HG03575 (cell line): ENCODE results near the gene PPP2R5C.

Experiments
- ATAC-seq: cut with Tn5 transposase; IDR thresholded peaks from one replicate; pipeline ENCODE4 v1.9.1; 2021; ENCODE audit not compliant: unreplicated experiment, insufficient number of reproducible peaks, low FRiP score; ENCODE audit errors: extremely low read depth

Gene PPP2R5C

GRCh38 chr14:101893759-101894158 is 132.2 kb downstream of the PPP2R5C start:
- no peak for ATAC-seq

GRCh38 chr14:101894365-101895081 is 133.0 kb downstream of the PPP2R5C start:
- no peak for ATAC-seq

DNA sequence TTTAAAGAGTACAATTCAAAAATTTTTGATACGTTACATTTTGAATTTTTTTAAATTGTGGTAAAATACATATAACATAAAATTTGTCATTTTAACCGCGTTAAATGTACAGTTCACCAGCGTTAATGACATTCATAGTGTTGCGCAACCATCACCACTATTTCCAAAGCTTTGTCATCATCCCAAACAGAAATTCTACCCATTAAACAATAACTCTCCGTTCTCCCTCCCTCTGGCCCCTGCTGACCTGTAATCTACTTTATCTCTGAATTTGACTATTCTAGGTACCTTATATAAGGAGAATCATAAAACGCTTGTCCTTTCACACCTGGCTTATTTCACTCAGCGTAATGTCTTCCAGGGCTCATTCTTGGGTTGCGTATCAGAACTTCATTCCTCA is 133.7 kb downstream of the PPP2R5C start:
- ATAC-seq, result no peak

DNA sequence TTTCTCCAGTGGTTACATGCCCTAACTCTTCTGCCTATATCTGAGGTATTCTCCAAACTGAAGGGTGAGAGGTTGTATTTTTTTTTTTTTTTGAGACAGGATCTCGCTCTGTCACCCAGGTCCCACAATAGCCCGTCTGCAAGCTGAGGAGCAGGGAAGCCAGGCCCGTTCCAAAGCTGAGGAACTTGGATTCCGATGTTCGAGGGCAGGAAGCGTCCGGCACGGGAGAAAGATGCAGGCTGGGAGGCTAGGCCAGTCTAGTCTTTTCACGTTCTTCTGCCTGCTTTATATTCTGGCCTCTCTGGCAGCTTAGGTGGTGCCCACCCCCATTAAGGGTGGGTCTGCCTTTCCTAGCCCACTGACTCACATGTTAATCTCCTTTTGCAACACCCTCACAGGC is 135.8 kb downstream of the PPP2R5C start:
- ATAC-seq, result no peak

GRCh38 chr14:101898416-101898815 is 136.9 kb downstream of the PPP2R5C start:
- no peak for ATAC-seq

DNA sequence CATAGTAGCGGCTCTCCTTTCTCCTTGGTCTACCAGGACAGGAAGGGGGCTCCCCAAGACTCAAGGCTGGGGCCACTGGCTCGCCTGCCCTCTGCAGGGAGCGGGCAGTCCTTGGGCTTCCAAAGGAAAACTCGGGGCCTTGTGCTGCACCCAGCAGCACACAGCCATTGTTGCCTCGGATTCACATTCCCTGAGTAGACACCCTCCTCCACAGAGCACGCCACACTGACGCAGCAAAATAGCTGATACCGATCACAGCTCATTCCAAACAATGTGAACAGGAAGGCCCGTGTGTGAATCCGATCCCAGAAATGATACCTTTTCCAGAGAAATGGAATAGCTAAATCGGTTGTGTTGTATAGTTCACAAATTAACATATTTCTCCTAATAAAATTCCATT is 137.8 kb downstream of the PPP2R5C start:
- ATAC-seq, result no peak

DNA sequence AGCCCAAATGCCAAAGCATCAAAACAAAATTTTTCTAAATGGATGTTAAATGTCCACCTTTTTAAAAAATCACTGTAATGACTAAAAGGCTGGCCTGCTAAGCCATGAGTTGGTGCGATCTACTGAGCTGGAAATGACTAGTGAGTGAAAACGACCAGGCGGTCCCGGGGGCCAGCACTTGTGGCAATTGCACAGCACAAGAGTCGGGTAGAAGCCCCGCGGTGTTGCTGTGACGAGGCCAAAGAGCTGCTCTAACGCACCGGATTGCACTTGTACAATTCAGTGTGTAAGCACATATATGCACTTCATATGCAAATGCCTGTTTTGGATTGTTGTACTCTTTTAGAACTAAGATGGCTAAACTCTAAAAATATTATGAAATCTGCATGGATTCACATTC is 138.7 kb downstream of the PPP2R5C start:
- no peak for ATAC-seq

DNA sequence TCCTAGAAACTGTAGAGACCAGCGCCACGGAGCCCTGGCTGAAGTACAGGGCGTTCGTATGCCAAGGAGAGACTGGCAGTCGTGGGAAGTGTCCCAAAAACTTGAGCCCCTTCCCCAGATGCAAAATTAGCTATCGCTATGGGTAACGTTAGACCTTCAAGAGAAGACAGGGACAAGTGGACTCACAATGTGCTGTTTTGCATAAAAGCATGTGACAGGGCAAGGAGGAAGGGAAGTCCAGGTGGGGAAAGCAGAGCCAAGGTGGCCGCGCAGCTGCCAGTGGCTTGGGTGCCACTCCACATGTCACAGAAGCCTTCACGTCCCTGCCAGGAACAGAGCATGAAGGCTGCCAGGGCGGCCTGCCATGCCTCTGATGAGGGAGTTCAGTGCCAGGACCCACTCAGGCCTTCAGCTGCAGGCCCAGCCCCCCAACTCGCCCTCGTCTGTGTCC is 141.6 kb downstream of the PPP2R5C start:
- no peak for ATAC-seq

- ATAC-seq, result no peak
Measured at GRCh38 chr14:101905614-101906013, 144.1 kb downstream of the PPP2R5C start.

DNA sequence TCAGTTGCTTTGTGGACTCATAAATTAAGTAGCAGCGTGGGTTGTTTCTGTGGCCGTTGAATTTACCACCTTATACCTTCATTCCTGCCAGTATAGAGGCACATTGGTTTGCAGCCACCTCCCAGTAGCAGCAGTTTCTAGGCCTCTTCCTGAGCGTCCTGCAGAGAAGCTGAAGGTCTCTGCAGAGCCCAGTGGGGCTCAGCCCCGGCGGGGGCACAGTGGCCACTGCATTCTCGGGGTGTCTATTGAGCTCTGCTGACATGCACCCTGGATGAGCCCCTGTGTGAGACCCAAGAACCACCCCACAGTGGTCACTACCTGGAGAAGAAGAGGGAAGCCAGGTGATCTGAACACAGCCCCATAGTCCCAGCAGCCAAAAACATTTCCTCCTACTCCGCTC is 145.1 kb downstream of the PPP2R5C start:
- ATAC-seq, result no peak

DNA sequence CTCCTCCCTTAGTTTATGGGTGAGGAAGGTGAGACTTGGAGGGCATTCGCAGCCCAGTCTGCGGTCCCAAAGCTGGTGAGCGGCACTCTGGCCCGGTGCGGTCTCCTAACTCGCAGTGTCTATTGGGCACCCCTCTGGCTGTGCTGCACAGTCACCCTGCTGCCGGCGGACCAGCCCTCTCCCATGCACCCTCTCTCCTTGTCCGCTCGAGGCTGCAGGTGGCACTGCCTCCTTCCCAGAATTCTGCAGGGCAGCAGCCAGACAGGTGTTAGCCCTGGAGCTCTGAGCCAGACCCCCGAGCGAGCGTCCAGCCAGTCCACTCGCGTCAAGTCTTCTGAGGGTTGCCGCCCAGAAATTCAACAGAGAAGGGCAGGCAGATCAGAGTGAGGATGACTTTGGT is 146.1 kb downstream of the PPP2R5C start:
- no peak for ATAC-seq

DNA sequence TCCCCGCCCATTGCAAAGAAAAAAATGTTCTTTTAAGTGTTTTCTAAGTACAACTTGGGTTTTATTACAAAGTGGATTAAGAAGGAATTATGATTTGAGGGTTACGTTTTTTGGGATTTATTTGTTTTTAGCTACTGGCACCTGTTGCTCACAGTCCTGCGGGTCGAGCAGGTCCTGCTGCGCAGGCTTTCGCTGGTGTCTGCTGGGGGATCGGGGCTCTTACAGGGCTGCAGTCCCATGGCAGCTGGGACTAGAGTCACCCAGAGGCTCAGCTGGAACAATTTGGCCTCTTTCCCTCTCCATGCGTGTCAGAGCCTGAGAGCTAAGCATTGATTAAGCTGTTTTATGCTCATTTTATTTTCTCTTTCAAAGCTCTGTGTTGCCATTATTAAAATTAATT is 147.3 kb downstream of the PPP2R5C start:
- ATAC-seq, result no peak

DNA sequence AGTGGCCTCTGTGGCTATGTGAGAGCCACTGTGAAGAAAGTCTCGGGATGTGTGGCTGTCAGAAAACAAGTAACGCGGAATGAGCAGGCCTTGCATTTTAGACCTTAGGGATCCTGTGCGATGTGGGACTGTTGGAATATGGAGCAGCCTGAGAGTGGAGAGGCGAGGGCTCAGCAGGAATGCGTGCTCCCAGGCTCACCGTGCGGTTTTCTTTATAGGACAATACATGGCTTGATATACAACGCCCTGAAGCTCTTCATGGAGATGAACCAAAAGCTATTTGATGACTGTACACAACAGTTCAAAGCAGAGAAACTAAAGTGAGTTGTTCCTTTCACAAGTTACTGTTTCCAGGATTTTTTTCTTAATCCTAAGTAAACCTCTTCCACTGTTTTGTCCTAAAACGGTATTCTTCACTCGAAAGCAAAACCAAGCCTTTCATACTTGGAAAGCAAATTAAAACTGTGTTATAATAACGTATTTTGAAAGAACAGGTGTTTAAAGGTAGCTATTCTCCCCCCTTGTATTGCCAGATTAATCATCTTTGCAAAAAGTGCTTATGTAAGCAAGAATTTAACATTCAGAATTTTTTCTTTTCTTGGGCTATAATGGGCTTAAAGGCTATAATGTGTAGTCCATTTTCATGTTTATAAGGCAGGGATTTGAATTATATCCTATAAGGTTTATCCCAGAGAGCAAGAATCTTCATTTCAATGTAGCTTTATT is 148.0 kb downstream of the PPP2R5C start:
- no peak for ATAC-seq

DNA sequence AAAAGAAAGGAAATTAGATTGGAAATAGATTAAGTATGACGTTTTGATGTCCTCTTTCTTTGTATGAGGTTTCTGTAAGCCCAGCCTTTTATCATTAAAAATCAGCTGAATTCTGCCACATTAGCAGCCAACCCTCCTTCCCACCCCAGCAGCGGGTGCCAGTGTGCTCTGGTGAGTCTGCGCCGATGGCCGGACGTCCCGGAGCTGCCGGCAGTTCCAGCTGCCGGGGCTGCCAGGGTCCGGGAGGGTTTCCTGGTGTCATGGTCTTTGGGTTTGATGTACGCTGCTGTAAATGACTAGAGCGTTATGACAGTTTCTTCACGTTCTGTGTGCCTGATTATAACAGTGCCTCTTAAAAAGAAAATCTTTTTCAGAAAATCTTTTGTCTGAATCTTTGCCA is 151.3 kb downstream of the PPP2R5C start:
- ATAC-seq, result no peak

- ATAC-seq, result no peak
Measured at GRCh38 chr14:101914083-101914482, 152.6 kb downstream of the PPP2R5C start.

DNA sequence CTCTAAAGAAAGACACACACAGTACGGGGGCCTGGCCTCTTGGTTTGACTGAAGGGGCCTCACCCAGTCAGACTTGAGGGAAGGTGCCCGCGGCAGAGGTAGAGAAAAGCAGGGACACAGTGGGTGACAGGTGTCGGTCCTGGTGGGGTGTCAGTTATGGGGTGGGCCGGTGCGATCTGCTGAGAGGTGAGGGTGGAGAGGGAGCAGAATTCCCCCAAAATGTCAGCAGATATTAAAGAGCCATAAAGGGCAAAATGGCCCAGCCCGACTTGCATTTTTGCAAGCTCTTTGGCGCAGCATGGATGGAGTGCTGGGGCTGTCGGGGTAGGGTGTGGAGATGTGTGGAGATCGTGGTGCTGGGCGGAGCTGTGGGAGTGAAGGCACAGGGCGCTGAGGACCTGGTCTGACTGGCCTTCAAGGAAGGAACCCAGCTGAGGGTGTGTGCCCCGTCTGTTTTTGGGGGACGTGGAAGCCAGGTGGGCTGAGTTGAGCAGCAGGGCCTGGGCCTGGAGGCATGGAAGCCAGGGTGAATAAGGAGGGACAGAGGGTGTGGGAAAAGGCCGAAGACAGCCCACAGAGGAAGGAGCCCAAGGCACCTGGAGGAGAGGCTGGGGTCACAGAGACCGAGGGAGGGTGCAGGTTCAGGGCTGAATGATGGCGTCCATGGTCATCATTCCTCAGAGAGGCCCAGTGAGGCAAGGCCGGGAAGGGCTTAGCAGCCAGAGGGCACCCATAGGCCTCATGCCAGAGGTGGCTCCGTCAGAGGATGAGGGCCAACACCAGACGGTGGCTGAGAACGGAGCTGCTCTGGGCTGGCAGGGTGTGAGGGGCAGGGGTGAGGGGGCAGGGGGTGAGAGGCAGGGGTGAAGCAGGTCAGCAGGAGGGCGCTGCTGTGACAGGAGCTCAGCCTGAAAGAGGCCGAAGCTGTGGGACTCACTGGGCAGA is 154.6 kb downstream of the PPP2R5C start:
- ATAC-seq, result no peak

DNA sequence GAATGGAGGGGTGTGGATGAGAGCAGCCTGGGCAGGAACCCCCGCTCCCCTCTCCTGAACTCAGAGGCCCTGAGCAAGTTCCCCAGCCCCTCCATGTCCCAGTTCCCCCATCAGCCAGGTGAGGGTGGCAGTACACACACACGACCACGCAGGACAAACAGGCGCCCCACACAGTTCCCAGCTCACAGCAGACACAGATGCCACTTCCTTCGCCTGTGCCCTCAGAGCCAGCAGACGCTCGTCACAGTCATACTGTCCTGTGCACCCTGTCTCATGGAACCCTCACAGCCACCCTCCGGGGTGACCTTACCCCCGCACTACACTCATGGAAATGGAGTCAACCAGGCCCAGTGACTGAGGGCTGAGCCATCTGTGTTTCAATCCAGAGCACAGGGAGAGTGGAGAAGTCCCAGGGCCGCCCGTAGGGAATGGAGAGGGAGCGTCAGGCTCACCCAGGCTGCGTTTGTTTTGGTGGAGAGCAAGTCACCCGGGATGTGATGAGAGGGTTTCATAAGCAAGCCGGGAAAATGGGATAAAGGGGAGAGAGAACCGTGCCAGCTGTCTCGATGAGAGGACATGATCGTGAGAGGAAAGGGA is 155.4 kb downstream of the PPP2R5C start:
- no peak for ATAC-seq

DNA sequence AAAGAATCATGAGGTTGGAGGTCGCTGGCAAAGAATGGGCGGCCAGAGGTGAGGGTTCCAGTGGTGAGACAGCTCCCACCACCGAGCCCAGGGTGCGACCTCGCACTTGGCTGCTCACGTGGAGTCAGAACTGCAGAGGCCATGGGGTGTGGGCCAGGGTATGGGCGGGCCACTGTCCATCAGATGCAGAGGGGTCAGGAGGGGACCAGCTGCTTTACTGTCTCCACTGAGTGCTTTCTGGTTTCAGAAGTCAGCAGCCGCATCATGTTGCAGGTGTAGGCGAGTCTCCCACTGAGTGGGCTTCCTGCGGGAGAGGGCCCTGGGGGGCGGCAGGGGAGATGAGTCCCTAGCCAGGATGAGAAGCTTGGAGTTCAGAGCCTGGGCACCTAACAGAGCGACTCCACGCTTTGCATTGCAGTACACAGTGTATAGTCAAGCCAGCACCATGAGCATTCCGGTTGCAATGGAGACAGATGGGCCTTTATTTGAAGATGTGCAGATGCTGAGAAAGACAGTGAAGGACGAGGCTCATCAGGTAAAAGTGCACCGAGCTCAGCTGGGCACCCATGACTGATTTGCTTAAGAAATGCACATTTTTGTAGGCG is 156.0 kb downstream of the PPP2R5C start:
- ATAC-seq, result no peak
